CD4-positive, CD25-positive, alpha-beta regulatory T cell (primary cell): ENCODE data around the gene COX14. TPM values are rescaled to one million over a fixed set of nuclear protein-coding genes. Genes with fewer than 3 reads are reported as not detected.

Experiments used
- ATAC-seq, 2 donors: fragments of 150-1000 bp; cut with Tn5 transposase; one replicate each; pipeline ENCODE4 v1.10.0; 2021; ENCODE audit warnings: low read depth in 2 of 2, moderate number of reproducible peaks in 2 of 2, moderate library complexity in 1 of 2
- DNase-seq, 3 donors: peaks; one replicate each; pipeline versions ENCODE4 v3.0.0 to v3.0.0-alpha.2; 2012 to 2022; ENCODE audit warnings: mixed read lengths in 1 of 3
- H3K27ac ChIP-seq: one replicate; pipeline ENCODE4 v1.7.0; 2013; ENCODE audit warnings: mild to moderate bottlenecking, low read length; ENCODE audit not compliant: insufficient read depth, poor library complexity, severe bottlenecking
- H3K27me3 ChIP-seq: one replicate; pipeline ENCODE4 v1.7.0; 2013; ENCODE audit warnings: low read length; ENCODE audit not compliant: control insufficient read depth, insufficient read depth
- H3K36me3 ChIP-seq: one replicate; pipeline ENCODE4 v1.7.0; 2013; ENCODE audit warnings: mild to moderate bottlenecking, low read length, moderate library complexity; ENCODE audit not compliant: control insufficient read depth, insufficient read depth
- H3K4me1 ChIP-seq: 2 replicates; pipeline ENCODE4 v1.7.0; 2013; ENCODE audit warnings: mild to moderate bottlenecking, low read length; ENCODE audit not compliant: insufficient read depth, control insufficient read depth, poor library complexity, severe bottlenecking
- H3K4me3 ChIP-seq: one replicate; pipeline ENCODE4 v1.7.0; 2013; ENCODE audit warnings: low read depth, mild to moderate bottlenecking, low read length, moderate library complexity
- H3K9me3 ChIP-seq, 2 experiments: 1 replicate in 1 of 2; 2 replicates in 1 of 2; pipeline ENCODE4 v1.7.0; 2013; ENCODE audit warnings: low read length in 2 of 2, mild to moderate bottlenecking in 1 of 2, moderate library complexity in 1 of 2; ENCODE audit not compliant: control insufficient read depth in 2 of 2
- H3K27ac Mint-ChIP-seq, 3 donors: one replicate each; pipeline ENCODE4 v1.8.0; 2020 to 2022; ENCODE audit warnings: mild to moderate bottlenecking in 3 of 3, mixed read lengths in 3 of 3, moderate library complexity in 2 of 3
- H3K27me3 Mint-ChIP-seq: one replicate; pipeline ENCODE4 v1.8.0; 2022; ENCODE audit warnings: mild to moderate bottlenecking, mixed read lengths
- H3K36me3 Mint-ChIP-seq: one replicate; pipeline ENCODE4 v1.8.0; 2020; ENCODE audit warnings: mixed read lengths
- H3K4me1 Mint-ChIP-seq, 4 donors: one replicate each; pipeline ENCODE4 v1.8.0; 2020 to 2022; ENCODE audit warnings: mixed read lengths in 4 of 4, mild to moderate bottlenecking in 1 of 4
- H3K4me3 Mint-ChIP-seq, 4 donors: one replicate each; pipeline ENCODE4 v1.8.0; 2020 to 2022; ENCODE audit warnings: mild to moderate bottlenecking in 4 of 4, mixed read lengths in 4 of 4, moderate library complexity in 3 of 4
- H3K9me3 Mint-ChIP-seq, 7 donors: one replicate each; pipeline ENCODE4 v1.8.0; 2020 to 2022; ENCODE audit warnings: mixed read lengths in 7 of 7, mild to moderate bottlenecking in 3 of 7, moderate library complexity in 2 of 7
- polyA plus RNA-seq, 4 donors: library from polyadenylated mRNA; unstranded; fragments of 300-500 nt; fragmentation: Illumina TruSeq; gene quantifications; one replicate each; pipeline ENCODE4 v1.2.3, GENCODE V29; 2021
- total RNA-seq: library from RNA; stranded (reverse); gene quantifications from one replicate; pipeline ENCODE4 v1.2.3, GENCODE V29; 2022

Gene COX14
- total and polyA plus RNA-seq, 5 donors from 2014 or later = 46.4 to 297 (median 258) TPM

DNA sequence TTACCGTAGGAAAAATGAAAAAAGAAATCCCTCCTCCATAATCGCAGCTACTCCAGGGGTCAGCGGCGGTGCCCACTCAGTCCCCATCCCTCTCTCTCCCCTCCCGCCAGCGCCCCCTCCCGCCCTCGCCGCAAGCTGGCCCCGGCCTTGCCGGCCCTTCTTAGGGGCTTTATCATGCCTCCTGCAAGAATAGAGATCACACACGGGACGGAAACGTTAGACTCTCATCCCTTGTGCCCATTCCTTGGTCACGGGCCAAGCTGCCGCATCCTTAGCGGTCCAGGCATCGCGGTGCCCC is 692 bp upstream of the COX14 start:
- H3K4me1 ChIP-seq = peaks cover 34% of the 10 kb centered on the region
- ATAC-seq (no peak), DNase-seq (no peak)
- H3K4me3 Mint-ChIP-seq = peak overlapping the region; percentile 97 to 99 (median 98)
- no peaks in the 10 kb centered on the region for H3K9me3 Mint-ChIP-seq
- H3K27ac Mint-ChIP-seq = peak overlapping the region in 2 of 3 donors; percentile 99 to 100
- H3K36me3 Mint-ChIP-seq = peaks cover 15% of the 10 kb centered on the region
- peak overlapping the region; percentile 26 for H3K4me3 ChIP-seq
- no peaks in the 10 kb centered on the region for H3K9me3 ChIP-seq
- H3K27me3 Mint-ChIP-seq = no peaks in the 10 kb centered on the region
- H3K27ac ChIP-seq = peak overlapping the region; percentile 94
- peaks cover 7% of the 10 kb centered on the region for H3K36me3 ChIP-seq
- H3K4me1 Mint-ChIP-seq = peaks cover 5 to 44% (median 33%) of the 10 kb centered on the region in 4 donors
- no peaks in the 10 kb centered on the region for H3K27me3 ChIP-seq

DNA sequence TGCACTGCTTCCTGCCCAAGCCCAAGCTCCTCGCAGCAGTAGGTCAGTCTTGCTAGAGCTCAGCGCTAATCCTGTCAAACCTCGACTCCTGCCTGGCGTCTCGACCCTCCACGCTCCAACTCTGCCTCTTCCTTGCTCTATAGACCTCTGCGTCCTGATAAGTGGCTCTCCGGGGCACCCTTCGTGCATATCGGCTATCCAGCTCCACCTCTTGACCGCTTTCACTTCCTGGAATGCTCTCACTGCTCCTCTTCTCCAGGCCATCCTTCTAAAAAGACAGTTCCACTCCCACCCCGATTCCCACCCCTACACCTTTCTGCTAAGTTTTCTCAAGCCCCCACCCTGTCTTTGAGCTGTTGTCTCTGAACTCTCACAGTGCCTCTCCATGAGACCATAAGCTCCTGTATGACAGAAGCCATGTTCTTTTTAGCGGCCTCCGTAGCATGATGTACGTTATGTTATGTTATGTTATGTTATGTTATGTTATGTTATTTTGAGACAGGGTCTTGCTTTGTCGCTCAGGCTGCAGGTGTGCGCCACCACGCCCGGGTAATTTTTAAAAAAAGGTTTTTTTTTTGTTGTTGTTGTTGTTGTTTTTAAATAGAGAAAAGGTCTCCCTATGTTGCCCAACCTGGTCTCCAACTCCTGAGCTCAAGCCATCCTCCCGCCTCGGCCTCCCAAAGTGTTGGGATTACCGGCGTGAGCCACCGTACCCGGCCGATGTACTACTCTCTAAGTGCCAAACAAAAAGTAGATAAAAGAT is 601 bp downstream of the COX14 start:
- no peak for DNase-seq
- H3K4me3 ChIP-seq = peak overlapping the region; percentile 95
- H3K4me1 ChIP-seq = peaks cover 45% of the 10 kb centered on the region
- Mint-ChIP-seq H3K27ac (peak overlapping the region; percentile 99 to 100 (median 100)), H3K4me1 (peaks cover 5 to 55% (median 40%) of the 10 kb centered on the region in 4 donors), H3K36me3 (peaks cover 24% of the 10 kb centered on the region), H3K27me3 (no peaks in the 10 kb centered on the region), H3K9me3 (no peaks in the 10 kb centered on the region), H3K4me3 (peak overlapping the region; percentile 97 to 99 (median 98))
- H3K27me3 ChIP-seq = no peaks in the 10 kb centered on the region
- peak overlapping the region; percentile 94 for H3K27ac ChIP-seq
- no peaks in the 10 kb centered on the region for H3K9me3 ChIP-seq
- peaks cover 16% of the 10 kb centered on the region for H3K36me3 ChIP-seq
- no peak for ATAC-seq

DNA sequence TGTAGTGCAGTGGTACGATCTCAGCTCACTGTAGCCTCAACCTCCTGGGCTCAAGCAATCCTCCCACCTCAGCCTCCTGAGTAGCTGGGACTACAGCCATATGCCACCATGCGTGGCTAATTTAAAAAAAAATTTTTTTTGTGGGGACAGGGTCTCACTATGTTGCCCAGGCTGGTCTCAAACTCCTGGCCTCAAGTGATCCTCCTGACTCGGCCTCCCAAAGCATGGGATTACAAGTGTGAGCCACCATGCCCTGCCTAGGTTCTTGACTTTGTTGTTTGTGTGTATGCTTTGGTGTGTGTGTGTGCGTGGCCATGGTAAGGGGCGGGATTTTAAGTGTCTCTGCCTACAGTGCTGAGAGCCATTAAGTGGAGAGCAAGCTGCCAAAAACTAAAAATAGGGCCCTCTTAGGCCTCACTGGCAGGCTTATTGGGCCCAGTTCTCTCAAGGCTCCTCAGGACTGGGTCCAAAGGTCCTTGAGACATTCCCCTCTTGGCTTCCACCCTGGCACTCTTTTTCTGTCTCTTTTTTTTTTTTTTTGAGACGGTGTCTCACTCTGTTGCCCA is 5.1 kb downstream of the COX14 start:
- no peak overlapping the region for H3K27ac ChIP-seq

DNA sequence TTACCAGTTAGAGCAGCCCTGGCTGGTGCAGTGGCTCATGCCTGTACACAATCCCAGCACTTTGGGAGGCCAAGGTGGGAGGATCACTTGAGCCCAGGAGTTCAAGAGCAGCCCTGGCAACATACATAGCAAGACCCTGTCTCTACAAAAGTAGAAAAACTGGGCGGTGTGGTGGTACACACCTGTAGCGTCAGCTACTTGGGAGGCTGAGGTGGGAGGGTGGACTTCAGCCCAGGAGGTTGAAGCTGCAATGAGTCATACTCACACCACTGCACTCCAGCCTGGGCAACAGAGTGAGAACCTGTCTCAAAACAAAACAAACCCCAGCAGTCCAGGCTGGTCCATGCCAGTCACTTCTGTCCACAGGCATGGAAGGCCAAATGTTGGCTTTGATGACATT is 7.4 kb downstream of the COX14 start:
- Mint-ChIP-seq H3K9me3 (no peaks in the 10 kb centered on the region), H3K4me3 (peak overlapping the region in 1 of 4 donors; percentile 26), H3K27me3 (no peaks in the 10 kb centered on the region), H3K4me1 (peaks cover 8 to 52% (median 23%) of the 10 kb centered on the region in 4 donors), H3K27ac (no peak overlapping the region), H3K36me3 (peaks cover 39% of the 10 kb centered on the region)
- H3K27me3 ChIP-seq = no peaks in the 10 kb centered on the region
- no peak for DNase-seq
- no peak for ATAC-seq
- H3K36me3 ChIP-seq = peaks cover 69% of the 10 kb centered on the region
- H3K4me3 ChIP-seq = no peak overlapping the region
- H3K9me3 ChIP-seq = no peaks in the 10 kb centered on the region
- peaks cover 16% of the 10 kb centered on the region for H3K4me1 ChIP-seq
- no peak overlapping the region for H3K27ac ChIP-seq

More for the DNA sequence above, 5.1 kb downstream of the COX14 start:
- no peaks in the 10 kb centered on the region for H3K9me3 Mint-ChIP-seq
- H3K4me3 ChIP-seq = peak overlapping the region; percentile 13
- DNase-seq (no peak), ATAC-seq (no peak)
- H3K27ac Mint-ChIP-seq = peak overlapping the region in 2 of 3 donors; percentile 32 to 52
- H3K36me3 ChIP-seq = peaks cover 50% of the 10 kb centered on the region
- peaks cover 5 to 60% (median 31%) of the 10 kb centered on the region in 4 donors for H3K4me1 Mint-ChIP-seq
- H3K27me3 Mint-ChIP-seq = no peaks in the 10 kb centered on the region
- H3K27me3 ChIP-seq = no peaks in the 10 kb centered on the region
- peaks cover 36% of the 10 kb centered on the region for H3K36me3 Mint-ChIP-seq
- H3K4me3 Mint-ChIP-seq = peak overlapping the region in 3 of 4 donors; percentile 62 to 74 (median 68)
- H3K9me3 ChIP-seq = no peaks in the 10 kb centered on the region
- peaks cover 33% of the 10 kb centered on the region for H3K4me1 ChIP-seq

DNA sequence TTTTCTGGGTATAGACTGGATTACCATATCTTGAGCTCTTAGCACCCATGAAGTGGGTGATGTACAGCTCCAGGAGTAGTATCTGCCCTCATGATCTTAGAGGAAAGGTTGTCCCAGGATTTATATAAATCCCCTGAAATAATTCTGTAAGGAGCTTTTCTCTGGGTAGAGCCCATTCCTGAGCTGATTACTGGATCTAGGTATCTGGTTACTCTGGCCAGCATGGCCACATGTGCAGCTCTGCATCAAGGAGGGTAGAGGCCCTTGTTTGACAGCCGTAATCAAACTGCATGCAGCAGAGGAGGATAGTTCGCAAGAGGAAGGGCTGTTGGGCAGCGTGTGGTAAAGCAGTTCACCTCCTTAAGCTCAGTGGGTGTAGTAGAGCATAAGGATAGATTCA is 8.5 kb downstream of the COX14 start:
- DNase-seq = no peak
- no peaks in the 10 kb centered on the region for H3K9me3 ChIP-seq
- no peaks in the 10 kb centered on the region for H3K27me3 ChIP-seq
- H3K4me1 ChIP-seq = peaks cover 19% of the 10 kb centered on the region
- no peaks in the 10 kb centered on the region for H3K9me3 Mint-ChIP-seq
- H3K36me3 Mint-ChIP-seq = peaks cover 37% of the 10 kb centered on the region
- peaks cover 5 to 53% (median 27%) of the 10 kb centered on the region in 4 donors for H3K4me1 Mint-ChIP-seq
- H3K27ac Mint-ChIP-seq = no peak overlapping the region
- H3K4me3 ChIP-seq = no peak overlapping the region
- no peak overlapping the region for H3K27ac ChIP-seq
- H3K36me3 ChIP-seq = peaks cover 76% of the 10 kb centered on the region
- H3K27me3 Mint-ChIP-seq = no peaks in the 10 kb centered on the region
- ATAC-seq = no peak
- no peak overlapping the region for H3K4me3 Mint-ChIP-seq

DNA sequence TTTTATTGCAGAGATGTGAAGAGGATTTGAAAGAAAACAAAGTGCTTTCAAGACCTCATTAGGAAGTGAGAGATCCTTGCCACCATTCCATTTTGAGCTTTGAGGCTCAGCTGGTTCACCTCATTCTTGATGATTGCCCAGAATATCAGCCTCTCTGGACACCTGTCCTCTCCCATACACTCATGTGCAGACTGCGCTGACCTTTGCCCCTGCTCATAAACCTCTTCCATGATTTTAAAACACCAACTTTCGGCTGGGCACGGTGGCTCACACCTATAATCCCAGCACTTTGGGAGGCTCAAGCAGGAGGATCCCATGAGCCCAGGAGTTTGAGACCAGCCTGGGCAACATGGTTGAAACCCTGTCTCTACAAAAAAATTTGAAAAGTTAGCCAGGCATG is 8.9 kb downstream of the COX14 start:
- Histone ChIP-seq H3K27me3 (no peaks in the 10 kb centered on the region), H3K9me3 (no peaks in the 10 kb centered on the region), H3K36me3 (peaks cover 72% of the 10 kb centered on the region), H3K27ac (no peak overlapping the region), H3K4me3 (no peak overlapping the region), H3K4me1 (peaks cover 19% of the 10 kb centered on the region)
- H3K4me1 Mint-ChIP-seq = peaks cover 5 to 53% (median 27%) of the 10 kb centered on the region in 4 donors
- no peaks in the 10 kb centered on the region for H3K9me3 Mint-ChIP-seq
- H3K36me3 Mint-ChIP-seq = peaks cover 37% of the 10 kb centered on the region
- H3K4me3 Mint-ChIP-seq = no peak overlapping the region
- H3K27me3 Mint-ChIP-seq = no peaks in the 10 kb centered on the region
- no peak for ATAC-seq
- DNase-seq = no peak
- peak overlapping the region in 1 of 3 donors; percentile 11 for H3K27ac Mint-ChIP-seq

DNA sequence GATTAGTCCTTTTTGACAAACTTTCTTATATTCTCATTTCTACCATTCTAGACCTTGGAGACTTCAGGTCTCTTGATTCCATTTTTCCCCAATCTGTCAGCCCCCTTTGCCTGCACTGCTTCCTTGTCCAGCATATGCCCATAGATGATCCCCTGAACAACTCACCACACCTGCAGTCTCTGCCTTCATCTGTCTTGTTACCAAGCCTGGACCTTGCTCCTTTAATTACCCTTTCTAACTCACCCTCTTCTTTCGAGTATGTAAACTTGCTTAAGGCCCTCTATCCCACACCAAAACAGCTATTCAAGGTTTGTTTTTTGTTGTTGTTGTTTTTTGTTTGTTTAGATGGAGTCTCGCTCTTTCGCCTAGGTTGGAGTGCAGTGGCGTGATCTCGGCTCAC is 9.6 kb downstream of the COX14 start:
- Histone ChIP-seq H3K27me3 (no peaks in the 10 kb centered on the region), H3K4me1 (peaks cover 15% of the 10 kb centered on the region), H3K36me3 (peaks cover 68% of the 10 kb centered on the region), H3K4me3 (no peak overlapping the region), H3K27ac (no peak overlapping the region), H3K9me3 (no peaks in the 10 kb centered on the region)
- peaks cover 5 to 48% (median 22%) of the 10 kb centered on the region in 4 donors for H3K4me1 Mint-ChIP-seq
- H3K27ac Mint-ChIP-seq = peak overlapping the region in 2 of 3 donors; percentile 11 to 70
- ATAC-seq (no peak), DNase-seq (no peak)
- H3K4me3 Mint-ChIP-seq = peak overlapping the region in 1 of 4 donors; percentile 5
- H3K9me3 Mint-ChIP-seq = no peaks in the 10 kb centered on the region
- no peaks in the 10 kb centered on the region for H3K27me3 Mint-ChIP-seq
- peaks cover 33% of the 10 kb centered on the region for H3K36me3 Mint-ChIP-seq
